Middle frontal gyrus (tissue), 1 donor: ENCODE data around the gene DUSP16.
"Not testable (repeated sequence)": the region's sequence is repeated elsewhere in the genome, so short reads cannot be mapped to it uniquely, and the experiment has no call there.

ENCODE experiments used
- DNase-seq: peaks from one replicate; pipeline ENCODE4 v3.0.0-alpha.2; 2015; ENCODE audit warnings: low spot score; ENCODE audit errors: extremely low spot score

DUSP16 gene

GRCh38 chr12:12471982-12472961 is 90.4 kb downstream of the DUSP16 start:
- DNase-seq, result not testable (repeated sequence)

- DNase-seq, result no peak
Observed at GRCh38 chr12:12470751-12471306, 91.8 kb downstream of the DUSP16 start.

- DNase-seq, result no peak
Observed at GRCh38 chr12:12469386-12469785, 93.3 kb downstream of the DUSP16 start.

- DNase-seq, result no peak
Observed at GRCh38 chr12:12468575-12468974, 94.1 kb downstream of the DUSP16 start.

GRCh38 chr12:12467688-12468261 is 94.9 kb downstream of the DUSP16 start:
- no peak for DNase-seq

GRCh38 chr12:12467264-12467663 is 95.4 kb downstream of the DUSP16 start:
- DNase-seq, result no peak

- no peak for DNase-seq
Observed at GRCh38 chr12:12466157-12466556, 96.5 kb downstream of the DUSP16 start.

- DNase-seq, result no peak
Observed at GRCh38 chr12:12465522-12465921, 97.1 kb downstream of the DUSP16 start.

- no peak for DNase-seq
Observed at GRCh38 chr12:12461923-12462315, 100.7 kb downstream of the DUSP16 start.

- DNase-seq, result no peak
Observed at GRCh38 chr12:12460935-12461922, 101.4 kb downstream of the DUSP16 start.

GRCh38 chr12:12456637-12457036 is 106.0 kb downstream of the DUSP16 start:
- no peak for DNase-seq

GRCh38 chr12:12454315-12454714 is 108.3 kb downstream of the DUSP16 start:
- no peak for DNase-seq

GRCh38 chr12:12453635-12454034 is 109.0 kb downstream of the DUSP16 start:
- DNase-seq, result no peak

- no peak for DNase-seq
Observed at GRCh38 chr12:12452326-12452902, 110.2 kb downstream of the DUSP16 start.

GRCh38 chr12:12451098-12451497 is 111.6 kb downstream of the DUSP16 start:
- DNase-seq, result no peak

- no peak for DNase-seq
Observed at GRCh38 chr12:12450043-12450471, 112.6 kb downstream of the DUSP16 start.

- no peak for DNase-seq
Observed at GRCh38 chr12:12449533-12450025, 113.1 kb downstream of the DUSP16 start.

- DNase-seq, result no peak
Observed at GRCh38 chr12:12447837-12448236, 114.8 kb downstream of the DUSP16 start.

- DNase-seq, result no peak
Observed at GRCh38 chr12:12447236-12447635, 115.4 kb downstream of the DUSP16 start.

GRCh38 chr12:12446786-12447185 is 115.9 kb downstream of the DUSP16 start:
- DNase-seq, result no peak

- DNase-seq, result no peak
Observed at GRCh38 chr12:12445882-12446181, 116.8 kb downstream of the DUSP16 start.
